ENCODE results near the gene SEMA4G. TPM values are rescaled to one million over a fixed set of nuclear protein-coding genes. Genes with fewer than 3 reads are reported as not detected.

Gene SEMA4G
- total and polyA plus RNA-seq, 2 of the 13 experiments (the other 11 are each of a cell fraction or from before 2014, with no cell fraction given): 46.2 to 207 TPM

- TF ChIP-seq ZNF503 (CRISPR knock-in tag; IDR thresholded peaks at IDR 0.05): peak; percentile 55; the same call in 1 of the 2 replicates
- no peak for TF ChIP-seq TEAD2 (CRISPR knock-in tag; IDR thresholded peaks at IDR 0.05)
- TF ChIP-seq ZNF546 (CRISPR knock-in tag; conservative IDR thresholded peaks at IDR 0.05): no peak
- TF ChIP-seq, protein P1, sequence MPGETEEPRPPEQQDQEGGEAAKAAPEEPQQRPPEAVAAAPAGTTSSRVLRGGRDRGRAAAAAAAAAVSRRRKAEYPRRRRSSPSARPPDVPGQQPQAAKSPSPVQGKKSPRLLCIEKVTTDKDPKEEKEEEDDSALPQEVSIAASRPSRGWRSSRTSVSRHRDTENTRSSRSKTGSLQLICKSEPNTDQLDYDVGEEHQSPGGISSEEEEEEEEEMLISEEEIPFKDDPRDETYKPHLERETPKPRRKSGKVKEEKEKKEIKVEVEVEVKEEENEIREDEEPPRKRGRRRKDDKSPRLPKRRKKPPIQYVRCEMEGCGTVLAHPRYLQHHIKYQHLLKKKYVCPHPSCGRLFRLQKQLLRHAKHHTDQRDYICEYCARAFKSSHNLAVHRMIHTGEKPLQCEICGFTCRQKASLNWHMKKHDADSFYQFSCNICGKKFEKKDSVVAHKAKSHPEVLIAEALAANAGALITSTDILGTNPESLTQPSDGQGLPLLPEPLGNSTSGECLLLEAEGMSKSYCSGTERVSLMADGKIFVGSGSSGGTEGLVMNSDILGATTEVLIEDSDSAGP (CRISPR knock-in tag; IDR thresholded peaks at IDR 0.05; ENCODE audit: borderline replicate concordance): peak; percentile 94
- TF ChIP-seq PHB2 (IDR thresholded peaks at IDR 0.05; ENCODE audit: partially characterized antibody): no peak
- TF ChIP-seq ATAD3A (CRISPR knock-in tag; IDR thresholded peaks at IDR 0.05): no peak
- TF ChIP-seq ONECUT2 (CRISPR knock-in tag; IDR thresholded peaks at IDR 0.05): no peak
- TF ChIP-seq PRMT3 (CRISPR knock-in tag; IDR thresholded peaks at IDR 0.05; ENCODE audit: borderline replicate concordance, low read depth): no peak
- peak; percentile 86 for TF ChIP-seq YEATS2 (CRISPR knock-in tag; IDR thresholded peaks at IDR 0.05; ENCODE audit: borderline replicate concordance)
- peak; percentile 56 for TF ChIP-seq BCL3 (CRISPR knock-in tag; IDR thresholded peaks at IDR 0.05)
- TF ChIP-seq HMG20A (CRISPR knock-in tag; IDR thresholded peaks at IDR 0.05; ENCODE audit: borderline replicate concordance): no peak
- TF ChIP-seq HNRNPH1 (optimal IDR thresholded peaks at IDR 0.05; ENCODE audit: low read depth, low read length): no peak
- TF ChIP-seq TFDP1 (CRISPR knock-in tag; IDR thresholded peaks at IDR 0.05; ENCODE audit: borderline replicate concordance): no peak
- TF ChIP-seq, protein P2, sequence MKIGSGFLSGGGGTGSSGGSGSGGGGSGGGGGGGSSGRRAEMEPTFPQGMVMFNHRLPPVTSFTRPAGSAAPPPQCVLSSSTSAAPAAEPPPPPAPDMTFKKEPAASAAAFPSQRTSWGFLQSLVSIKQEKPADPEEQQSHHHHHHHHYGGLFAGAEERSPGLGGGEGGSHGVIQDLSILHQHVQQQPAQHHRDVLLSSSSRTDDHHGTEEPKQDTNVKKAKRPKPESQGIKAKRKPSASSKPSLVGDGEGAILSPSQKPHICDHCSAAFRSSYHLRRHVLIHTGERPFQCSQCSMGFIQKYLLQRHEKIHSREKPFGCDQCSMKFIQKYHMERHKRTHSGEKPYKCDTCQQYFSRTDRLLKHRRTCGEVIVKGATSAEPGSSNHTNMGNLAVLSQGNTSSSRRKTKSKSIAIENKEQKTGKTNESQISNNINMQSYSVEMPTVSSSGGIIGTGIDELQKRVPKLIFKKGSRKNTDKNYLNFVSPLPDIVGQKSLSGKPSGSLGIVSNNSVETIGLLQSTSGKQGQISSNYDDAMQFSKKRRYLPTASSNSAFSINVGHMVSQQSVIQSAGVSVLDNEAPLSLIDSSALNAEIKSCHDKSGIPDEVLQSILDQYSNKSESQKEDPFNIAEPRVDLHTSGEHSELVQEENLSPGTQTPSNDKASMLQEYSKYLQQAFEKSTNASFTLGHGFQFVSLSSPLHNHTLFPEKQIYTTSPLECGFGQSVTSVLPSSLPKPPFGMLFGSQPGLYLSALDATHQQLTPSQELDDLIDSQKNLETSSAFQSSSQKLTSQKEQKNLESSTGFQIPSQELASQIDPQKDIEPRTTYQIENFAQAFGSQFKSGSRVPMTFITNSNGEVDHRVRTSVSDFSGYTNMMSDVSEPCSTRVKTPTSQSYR (CRISPR knock-in tag; IDR thresholded peaks at IDR 0.05; ENCODE audit: borderline replicate concordance): peak; percentile 39; the same call in 1 of the 2 replicates
- TF ChIP-seq ZSCAN31 (CRISPR knock-in tag; IDR thresholded peaks at IDR 0.05; ENCODE audit: low read depth): 0 out of 2 replicates have a peak, but pooled peaks have one; percentile 46
- TF ChIP-seq CBX2 (IDR thresholded peaks at IDR 0.05; ENCODE audit: low read depth, low read length): no peak
- TF ChIP-seq CBX2 (CRISPR knock-in tag; IDR thresholded peaks at IDR 0.05; ENCODE audit: low read depth): no peak
- TF ChIP-seq GATAD2A (CRISPR knock-in tag; IDR thresholded peaks at IDR 0.05): peak; percentile 37; the same call in 1 of the 2 replicates
Measured at GRCh38 chr10:100986952-100987684, 17.8 kb downstream of the SEMA4G start, which contains the start of the genes MRPL43 and TWNK (continued).
